Embryonic facial prominence (tissue), 1 donor: Measurements from ENCODE around the gene NOL4L.
"Not testable (repeated sequence)": the region's sequence is repeated elsewhere in the genome, so short reads cannot be mapped to it uniquely, and the experiment has no call there.

ENCODE experiments used
- DNase-seq: peaks from one replicate; pipeline ENCODE4 v3.0.0-alpha.2; 2016; ENCODE audit errors: extremely low spot score

The NOL4L gene

GRCh38 chr20:32596681-32597252 is 11.6 kb upstream of the NOL4L start:
- no peak for DNase-seq

GRCh38 chr20:32595143-32595542 is 10.0 kb upstream of the NOL4L start:
- DNase-seq: no peak

GRCh38 chr20:32594669-32595068 is 9.5 kb upstream of the NOL4L start:
- not testable (repeated sequence) for DNase-seq

- no peak for DNase-seq
Measured at GRCh38 chr20:32594204-32594603, 9.1 kb upstream of the NOL4L start.

- DNase-seq: not testable (repeated sequence)
Measured at GRCh38 chr20:32592616-32593015, 7.5 kb upstream of the NOL4L start.

GRCh38 chr20:32592022-32592421 is 6.9 kb upstream of the NOL4L start:
- no peak for DNase-seq

GRCh38 chr20:32589769-32590168 is 4.6 kb upstream of the NOL4L start:
- DNase-seq: no peak

GRCh38 chr20:32589256-32589655 is 4.1 kb upstream of the NOL4L start:
- DNase-seq: no peak

- no peak for DNase-seq
Measured at GRCh38 chr20:32588040-32588439, 2.9 kb upstream of the NOL4L start.

GRCh38 chr20:32586291-32586690 is 1.2 kb upstream of the NOL4L start:
- DNase-seq: no peak

GRCh38 chr20:32585586-32586127 is 524 bp upstream of the NOL4L start:
- no peak for DNase-seq

GRCh38 chr20:32583581-32584070 is 1.5 kb downstream of the NOL4L start:
- DNase-seq: no peak

GRCh38 chr20:32582659-32583580 is 2.2 kb downstream of the NOL4L start:
- no peak for DNase-seq

- DNase-seq: no peak
Measured at GRCh38 chr20:32581839-32582658, 3.1 kb downstream of the NOL4L start.

GRCh38 chr20:32580970-32581838 is 3.9 kb downstream of the NOL4L start:
- no peak for DNase-seq

- DNase-seq: no peak
Measured at GRCh38 chr20:32580219-32580969, 4.7 kb downstream of the NOL4L start.

- DNase-seq: no peak
Measured at GRCh38 chr20:32578840-32579390, 6.2 kb downstream of the NOL4L start.

- DNase-seq: not testable (repeated sequence)
Measured at GRCh38 chr20:32578062-32578461, 7.1 kb downstream of the NOL4L start.

- DNase-seq: no peak
Measured at GRCh38 chr20:32577657-32578056, 7.5 kb downstream of the NOL4L start.

GRCh38 chr20:32577023-32577422 is 8.1 kb downstream of the NOL4L start:
- no peak for DNase-seq
